Fibroblast of the aortic adventitia (primary cell): ENCODE results near the gene KCNQ1. TPM values are rescaled to one million over a fixed set of nuclear protein-coding genes. Genes with fewer than 3 reads are reported as not detected.

Experiments used
- DNase-seq: peaks from one replicate; pipeline ENCODE4 v3.0.0-alpha.2; 2010; ENCODE audit warnings: low read depth
- H3K4me3 ChIP-seq: 2 replicates; pipeline ENCODE4 v1.5.1; 2011; ENCODE audit warnings: low read depth, mild to moderate bottlenecking, control low read depth, low read length, moderate library complexity
- CTCF ChIP-seq: IDR thresholded peaks from 2 replicates; pipeline ENCODE4 v1.5.1; 2011; ENCODE audit warnings: mild to moderate bottlenecking, low read length, control low read depth, inconsistent platforms; ENCODE audit not compliant: insufficient read depth
- total RNA-seq: library from RNA; depleted of rRNA; stranded (reverse); fragments of >200 nt; gene quantifications from 2 replicates; pipeline ENCODE4 v1.2.3, GENCODE V29; 2012; ENCODE audit warnings: low replicate concordance

Gene KCNQ1
- total RNA-seq, 1 donor = not detected

GRCh38 chr11:2643746-2644145 is 198.9 kb downstream of the KCNQ1 start:
- no peak for TF ChIP-seq CTCF
- no peak for DNase-seq
- H3K4me3 ChIP-seq = no peak overlapping the region

- no peak for DNase-seq
- no peak overlapping the region for H3K4me3 ChIP-seq
- TF ChIP-seq CTCF = no peak
Measured at GRCh38 chr11:2644844-2645778, 200.3 kb downstream of the KCNQ1 start.

DNA sequence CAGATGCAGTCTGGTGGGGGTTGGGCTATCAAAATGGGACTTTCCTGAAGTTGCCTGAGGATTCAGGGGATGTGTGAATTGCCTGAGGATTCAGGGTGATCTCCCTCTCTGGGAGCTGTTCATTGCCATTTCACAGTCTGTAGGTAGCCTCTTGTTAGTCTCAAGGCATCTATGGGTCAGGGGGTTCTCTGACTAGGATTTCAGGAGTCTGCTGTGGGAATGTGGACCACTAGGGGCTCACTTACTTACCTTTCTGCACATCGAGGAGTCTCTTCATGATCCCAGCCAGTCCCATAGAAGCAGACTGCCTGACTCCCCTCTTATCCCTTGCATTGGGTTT is 200.9 kb downstream of the KCNQ1 start:
- TF ChIP-seq CTCF = no peak
- no peak for DNase-seq
- H3K4me3 ChIP-seq = no peak overlapping the region

DNA sequence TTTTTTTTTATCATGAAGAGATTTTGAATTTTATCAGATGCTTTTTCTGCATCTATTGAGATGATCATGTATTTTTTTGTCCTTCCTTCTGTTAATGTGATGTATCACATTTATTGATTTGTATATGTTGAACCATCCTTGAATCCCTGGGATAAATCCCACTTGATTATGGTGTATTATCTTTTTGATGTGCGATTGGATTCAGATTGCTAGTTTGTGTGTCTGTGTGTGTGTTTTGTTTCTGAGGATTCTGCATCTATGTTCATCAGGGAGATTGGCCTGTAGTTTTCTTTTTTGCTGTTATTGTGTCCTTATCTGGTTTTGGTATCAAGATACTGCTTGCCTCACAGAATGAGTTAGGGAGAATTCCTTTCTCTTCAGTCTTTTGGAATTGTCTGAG is 202.4 kb downstream of the KCNQ1 start:
- no peak for DNase-seq

GRCh38 chr11:2647953-2648352 is 203.1 kb downstream of the KCNQ1 start:
- DNase-seq = no peak
- no peak overlapping the region for H3K4me3 ChIP-seq
- TF ChIP-seq CTCF = no peak

More for the DNA sequence above, 202.4 kb downstream of the KCNQ1 start:
- H3K4me3 ChIP-seq = no peak overlapping the region
- TF ChIP-seq CTCF = no peak

GRCh38 chr11:2649400-2649799 is 204.6 kb downstream of the KCNQ1 start:
- no peak for TF ChIP-seq CTCF

GRCh38 chr11:2649848-2650247 is 205.0 kb downstream of the KCNQ1 start:
- no peak for DNase-seq
- H3K4me3 ChIP-seq = no peak overlapping the region
- no peak for TF ChIP-seq CTCF

More at GRCh38 chr11:2649400-2649799, 204.6 kb downstream of the KCNQ1 start:
- H3K4me3 ChIP-seq = no peak overlapping the region
- no peak for DNase-seq
